GM12872 (cell line): ENCODE results near the gene ZFP92.

ENCODE experiments used
- CTCF ChIP-seq: IDR thresholded peaks from 3 replicates; pipeline ENCODE4 v1.5.1; 2011; ENCODE audit warnings: low read depth, mild to moderate bottlenecking, low read length, moderate library complexity; ENCODE audit not compliant: insufficient read depth

ZFP92 gene

DNA sequence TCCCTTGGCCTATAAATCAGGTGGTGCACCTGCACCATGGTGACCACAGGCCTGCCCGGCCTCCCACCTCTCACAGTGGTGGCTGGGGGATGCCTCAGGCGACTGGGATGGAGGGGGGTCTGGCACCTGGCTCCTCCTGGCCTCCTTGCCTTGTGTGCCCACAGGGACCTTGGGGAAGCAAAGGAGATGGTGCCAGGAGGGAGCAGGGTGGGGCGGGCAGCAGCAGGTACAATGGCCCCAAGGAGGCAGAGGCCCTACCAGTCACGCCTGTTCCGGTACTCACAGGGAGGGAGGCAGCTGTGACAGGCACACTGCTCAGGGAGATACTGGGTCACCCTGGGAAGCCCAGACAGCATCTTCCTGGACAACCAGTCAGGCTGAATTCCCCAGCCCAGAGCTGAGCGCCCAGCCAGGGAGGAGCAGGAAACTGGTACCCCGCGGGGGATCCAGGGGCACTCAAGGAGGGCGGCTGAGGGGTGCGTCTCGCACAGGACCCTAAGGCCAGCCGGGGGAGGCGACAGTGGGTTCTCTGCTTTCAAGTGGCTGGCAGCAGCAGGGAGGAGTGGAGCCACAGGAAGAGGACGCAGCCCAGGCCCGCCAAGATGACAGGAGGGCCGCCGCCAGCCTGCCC, 35.8 kb downstream of the ZFP92 start:
- TF ChIP-seq CTCF: no peak

GRCh38 chrX:153447581-153447960, 36.3 kb downstream of the ZFP92 start:
- TF ChIP-seq CTCF: no peak

DNA sequence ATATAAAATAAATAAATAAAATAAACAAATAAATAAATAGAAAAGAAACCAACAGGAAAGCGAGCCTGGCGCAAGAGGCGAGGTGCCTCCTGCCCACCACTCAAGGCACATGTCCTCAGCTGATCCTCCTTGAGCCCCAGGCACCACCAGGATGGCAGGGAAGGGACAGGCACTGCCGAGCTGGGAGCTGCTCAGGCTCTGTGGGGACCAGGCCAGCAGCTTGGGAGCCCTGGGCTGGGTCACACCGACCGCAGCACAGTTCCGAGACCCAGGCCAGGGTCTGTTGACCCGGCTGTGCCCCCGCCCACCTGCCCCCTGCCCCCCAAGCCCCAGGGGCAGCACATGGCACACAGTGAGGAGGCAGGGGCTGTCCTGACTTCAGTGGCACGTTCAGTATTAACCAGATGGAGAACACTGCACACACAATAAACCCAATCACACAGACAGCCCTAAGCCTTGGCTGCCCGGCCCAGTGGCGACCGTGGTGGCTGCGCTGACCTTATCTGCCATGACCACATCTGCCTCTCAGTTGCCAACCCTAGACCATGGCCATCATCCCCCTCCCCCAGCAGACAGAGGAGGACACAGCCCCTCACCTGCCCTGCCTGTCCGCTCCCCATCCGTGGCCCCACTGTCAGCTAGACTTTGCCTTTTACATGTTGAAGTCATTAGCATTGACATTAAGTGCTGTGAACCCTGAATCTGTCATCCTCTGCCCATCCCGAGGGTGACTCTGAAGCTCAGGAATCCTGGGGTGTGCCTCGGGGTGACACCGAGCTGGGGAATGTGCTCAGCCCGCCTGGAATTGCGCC, 37.5 kb downstream of the ZFP92 start:
- no peak for TF ChIP-seq CTCF

GRCh38 chrX:153449368-153450113, 38.3 kb downstream of the ZFP92 start:
- no peak for TF ChIP-seq CTCF

DNA sequence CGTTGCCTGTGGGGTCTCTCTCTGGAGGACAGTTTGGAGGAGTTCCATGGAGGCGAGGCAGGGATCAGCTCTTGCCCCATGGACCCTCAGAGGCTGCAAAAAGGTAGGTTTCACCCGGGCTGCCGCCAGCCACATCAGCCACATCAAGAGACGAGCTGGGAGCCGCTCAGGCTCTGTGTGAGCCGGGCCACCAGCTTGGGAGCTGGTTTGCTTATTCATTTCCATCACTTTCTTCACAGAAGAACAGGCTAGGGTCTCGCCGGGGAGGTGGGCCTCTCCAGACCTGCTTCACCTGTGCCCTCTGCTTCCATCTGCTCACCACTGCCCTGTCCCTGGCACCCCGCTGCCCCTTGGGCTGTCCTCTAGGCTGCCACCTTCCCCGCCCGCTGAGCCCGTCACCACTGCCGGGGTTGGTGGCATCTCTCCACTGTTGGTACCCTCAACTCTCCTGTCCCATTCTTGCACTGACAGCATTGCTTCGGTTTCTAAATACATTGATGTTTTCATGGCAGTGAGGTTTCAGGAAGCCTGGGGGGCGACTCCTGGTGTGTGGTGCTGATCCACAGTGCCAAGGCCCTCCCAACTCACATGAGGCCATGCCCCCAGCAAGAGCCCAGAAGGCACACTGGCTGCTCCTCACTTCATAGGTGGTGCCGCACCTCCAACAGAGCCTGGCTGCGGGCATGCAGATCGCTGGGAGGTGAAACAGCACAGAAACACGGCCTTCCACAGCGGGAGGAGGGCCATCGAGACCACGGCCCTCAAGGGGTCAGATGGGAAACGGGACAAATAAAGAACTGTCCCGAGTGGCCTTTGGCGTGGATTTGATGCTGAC, 39.1 kb downstream of the ZFP92 start:
- no peak for TF ChIP-seq CTCF

DNA sequence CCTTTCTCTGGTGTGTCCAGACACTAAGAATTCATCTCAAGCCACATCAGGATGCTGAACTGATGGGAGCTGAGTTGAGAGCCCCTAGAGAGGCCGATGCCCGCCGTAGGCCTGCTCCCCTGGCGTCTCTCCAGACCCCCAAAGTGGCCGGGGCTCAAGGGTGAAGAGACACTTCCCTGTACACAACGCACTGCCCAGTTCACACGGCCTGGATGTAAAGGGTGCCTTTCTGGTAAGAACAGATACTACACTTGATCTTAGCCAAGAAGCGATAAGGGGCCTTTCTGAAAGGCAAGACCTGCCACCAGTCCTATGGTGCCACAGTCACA, 39.6 kb downstream of the ZFP92 start:
- no peak for TF ChIP-seq CTCF
